ENCODE data around the gene MAPK9.

DNA sequence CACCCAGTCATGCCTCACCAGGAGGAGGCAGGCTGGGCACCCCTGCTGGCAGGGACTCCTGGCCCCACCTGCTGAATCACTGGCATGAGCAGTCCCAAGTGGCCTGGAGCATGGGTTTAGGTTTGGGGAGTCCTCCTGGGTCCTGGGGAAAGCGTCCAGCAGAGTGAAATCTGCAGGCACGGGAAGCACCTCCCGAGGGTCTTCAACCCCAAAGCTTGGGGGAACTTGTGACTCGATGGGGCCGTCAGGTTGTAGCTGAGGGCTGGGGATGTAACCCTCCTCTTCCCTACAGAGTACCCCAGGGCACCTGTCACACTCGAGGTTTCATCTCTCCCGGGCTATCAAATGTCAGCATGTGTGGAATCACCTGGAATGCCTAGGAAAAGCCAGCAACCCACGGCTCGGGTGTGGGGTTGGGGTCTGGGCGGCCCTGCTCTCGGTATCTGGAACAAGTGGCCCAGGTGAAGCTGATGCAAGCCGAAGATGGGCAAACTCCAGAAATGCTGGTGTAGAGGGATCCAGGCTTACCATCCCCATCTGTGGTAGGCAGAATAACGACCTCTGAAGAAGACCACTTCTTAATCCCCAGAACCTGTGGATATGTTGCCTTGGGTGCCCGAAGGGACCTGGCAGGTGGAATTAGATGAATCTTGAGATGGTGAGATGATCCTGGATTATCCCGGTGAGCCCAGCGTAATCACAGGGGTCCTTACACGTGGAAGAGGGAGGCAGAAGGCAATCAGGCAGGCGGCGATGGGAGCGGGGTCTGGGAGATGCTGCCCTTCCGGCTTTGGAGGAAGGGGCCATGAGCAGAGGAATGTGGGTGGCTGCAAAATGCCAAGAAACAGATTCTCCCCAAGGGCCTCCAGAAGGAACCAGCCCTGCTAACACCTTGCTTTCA, 76.8 kb downstream of the MAPK9 start:
- TF ChIP-seq EP300 (IDR thresholded peaks at IDR 0.05; ENCODE audit: low read depth) (no peak), CTCF (IDR thresholded peaks at IDR 0.05) (no peak), POLR2AphosphoS5 (IDR thresholded peaks at IDR 0.05) (no peak)

Data from transverse colon (tissue), 4 donors.